Rectal smooth muscle tissue (tissue), 1 donor: Measurements from ENCODE around the gene SET.
"Not testable (repeated sequence)": the region's sequence is repeated elsewhere in the genome, so short reads cannot be mapped to it uniquely, and the experiment has no call there.

Source experiments
- H3K27ac ChIP-seq: one replicate; pipeline ENCODE4 v1.7.0; 2013; ENCODE audit warnings: low read depth, low read length, inconsistent platforms
- H3K27me3 ChIP-seq: one replicate; pipeline ENCODE4 v1.7.0; 2013; ENCODE audit warnings: low read length; ENCODE audit not compliant: control insufficient read depth, insufficient read depth
- H3K36me3 ChIP-seq: one replicate; pipeline ENCODE4 v1.7.0; 2013; ENCODE audit warnings: low read length; ENCODE audit not compliant: control insufficient read depth, insufficient read depth
- H3K4me1 ChIP-seq: one replicate; pipeline ENCODE4 v1.7.0; 2013; ENCODE audit warnings: low read length; ENCODE audit not compliant: control insufficient read depth, insufficient read depth
- H3K4me3 ChIP-seq: one replicate; pipeline ENCODE4 v1.7.0; 2013; ENCODE audit warnings: low read length
- H3K9ac ChIP-seq: one replicate; pipeline ENCODE4 v1.7.0; 2013; ENCODE audit warnings: low read length

Gene SET

DNA sequence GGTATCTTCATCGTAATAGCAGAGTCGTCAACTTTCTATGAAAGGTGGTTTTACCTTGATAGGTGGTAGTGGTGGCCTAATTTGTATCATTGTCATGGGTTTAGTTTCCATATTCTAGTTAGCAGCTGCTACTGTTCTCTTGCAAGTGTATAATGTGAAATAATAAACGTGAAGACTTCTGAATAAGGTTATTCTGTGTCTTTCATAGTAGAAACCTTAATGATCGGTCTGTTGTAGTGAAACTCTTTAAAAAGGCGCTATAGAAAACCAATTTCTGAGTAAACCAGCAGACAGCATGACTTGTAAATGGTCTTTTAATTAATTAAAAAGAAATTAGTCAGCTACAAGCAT lies 1.6 kb downstream of the SET start:
- Histone ChIP-seq H3K9ac (peak overlapping the region; percentile 66), H3K36me3 (peaks cover 8% of the 10 kb centered on the region), H3K4me3 (peak overlapping the region; percentile 88), H3K27ac (no peak overlapping the region), H3K4me1 (peaks cover 9% of the 10 kb centered on the region), H3K27me3 (no peaks in the 10 kb centered on the region)

DNA sequence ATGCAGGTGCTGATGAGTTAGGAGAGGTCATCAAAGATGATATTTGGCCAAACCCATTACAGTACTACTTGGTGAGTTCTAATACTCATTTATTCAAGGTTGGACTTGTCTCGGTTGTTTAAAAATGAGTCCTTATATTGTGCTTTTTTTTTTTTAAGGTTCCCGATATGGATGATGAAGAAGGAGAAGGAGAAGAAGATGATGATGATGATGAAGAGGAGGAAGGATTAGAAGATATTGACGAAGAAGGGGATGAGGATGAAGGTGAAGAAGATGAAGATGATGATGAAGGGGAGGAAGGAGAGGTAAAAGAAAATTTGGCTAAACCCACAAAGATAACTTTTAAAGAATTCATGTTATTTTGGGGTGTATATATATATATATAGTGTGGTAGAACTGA lies 4.7 kb downstream of the SET start:
- H3K27ac ChIP-seq, H3K9ac ChIP-seq, H3K36me3 ChIP-seq, H3K4me1 ChIP-seq, H3K4me3 ChIP-seq, H3K27me3 ChIP-seq: not testable (repeated sequence)

DNA sequence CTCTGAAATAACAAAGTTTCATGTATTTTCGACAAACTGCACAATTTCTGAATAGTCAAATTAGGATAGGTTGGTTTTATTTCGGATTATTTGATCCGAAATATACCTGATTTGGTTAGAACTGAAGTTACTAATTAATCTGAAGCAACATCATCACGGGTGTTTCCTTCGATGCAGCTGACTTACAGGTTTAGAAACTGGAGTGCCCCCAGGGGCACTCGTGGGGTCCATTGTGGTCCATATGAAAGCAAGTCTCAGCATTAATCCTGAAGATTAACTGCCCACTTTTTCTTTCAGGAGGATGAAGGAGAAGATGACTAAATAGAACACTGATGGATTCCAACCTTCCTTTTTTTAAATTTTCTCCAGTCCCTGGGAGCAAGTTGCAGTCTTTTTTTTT lies 5.3 kb downstream of the SET start:
- Histone ChIP-seq H3K4me1 (peaks cover 7% of the 10 kb centered on the region), H3K36me3 (peaks cover 8% of the 10 kb centered on the region)

DNA sequence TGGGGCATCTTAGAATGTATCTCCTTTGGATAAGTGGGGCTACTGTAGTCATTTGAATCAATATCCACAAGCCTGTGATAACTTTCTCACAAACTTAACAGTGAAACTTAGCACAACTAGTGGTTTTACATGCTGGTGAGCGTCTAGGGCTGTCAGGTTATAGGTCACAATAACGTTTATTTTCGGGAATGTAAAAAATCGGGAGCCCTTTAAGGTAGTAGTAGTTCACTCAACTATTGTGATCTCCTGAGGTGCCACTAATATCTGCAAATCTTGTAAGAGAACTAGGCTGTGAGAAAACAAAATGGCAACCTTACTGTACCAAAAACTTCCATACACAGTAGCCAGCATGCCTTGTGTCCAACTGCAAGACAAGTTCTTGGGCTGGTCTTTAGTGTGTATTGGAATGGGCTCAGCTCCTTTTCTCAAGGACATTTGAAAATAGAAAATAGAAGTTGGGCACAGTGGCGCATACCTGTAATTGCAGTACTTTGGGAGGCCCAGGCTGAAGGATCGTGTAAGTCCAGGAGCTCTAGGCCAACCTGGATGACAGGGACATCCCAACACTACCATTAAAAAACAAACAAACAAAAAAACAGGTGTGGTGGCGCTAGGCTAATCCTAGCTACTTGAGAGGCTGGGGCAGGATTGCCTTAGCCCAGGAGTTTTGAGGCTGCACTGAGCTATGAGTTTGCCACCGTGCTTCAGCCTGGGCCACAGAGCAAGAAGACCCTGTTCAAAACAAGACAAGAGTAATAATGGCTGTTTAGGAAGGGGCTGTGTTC lies 8.1 kb downstream of the SET start:
- Histone ChIP-seq H3K27me3 (no peaks in the 10 kb centered on the region), H3K27ac (no peak overlapping the region), H3K9ac (no peak overlapping the region), H3K4me1 (peaks cover 2% of the 10 kb centered on the region), H3K4me3 (no peak overlapping the region), H3K36me3 (peaks cover 8% of the 10 kb centered on the region)

More for the DNA sequence above, 5.3 kb downstream of the SET start:
- Histone ChIP-seq H3K27ac (no peak overlapping the region), H3K27me3 (no peaks in the 10 kb centered on the region), H3K4me3 (no peak overlapping the region), H3K9ac (no peak overlapping the region)

DNA sequence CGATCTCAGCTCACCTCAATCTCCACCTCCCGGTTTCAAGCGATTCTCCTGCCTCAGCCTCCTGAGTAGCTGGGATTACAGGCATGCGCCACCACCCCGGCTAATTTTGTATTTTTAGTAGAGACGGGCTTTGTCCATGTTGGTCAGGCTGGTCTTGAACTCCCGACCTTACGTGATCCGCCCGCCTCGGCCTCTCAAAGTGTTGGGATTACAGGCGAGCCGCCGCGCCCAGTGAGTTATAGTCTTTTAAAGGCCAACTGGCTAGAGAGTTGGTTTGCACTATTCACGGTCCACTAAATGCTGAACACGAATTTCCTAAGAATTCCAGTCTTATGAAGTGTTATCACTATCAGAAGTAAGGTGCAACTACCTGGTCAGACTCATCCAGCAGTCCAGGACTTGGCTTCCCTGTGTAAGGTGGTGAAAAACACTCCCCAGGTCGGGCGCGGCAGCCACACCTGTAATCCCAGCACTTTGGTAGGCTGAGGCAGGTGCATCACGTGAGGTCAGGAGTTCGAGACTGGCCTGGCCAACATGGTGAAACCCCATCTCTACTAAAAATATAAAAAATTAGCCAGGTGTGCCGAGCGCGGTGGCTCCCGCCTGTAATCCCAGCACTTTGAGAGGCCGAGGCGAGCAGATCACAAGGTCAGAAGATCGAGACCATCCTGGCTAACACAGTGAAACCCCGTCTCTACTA lies 10.2 kb downstream of the SET start:
- H3K27ac ChIP-seq, H3K27me3 ChIP-seq, H3K4me1 ChIP-seq, H3K4me3 ChIP-seq, H3K36me3 ChIP-seq, H3K9ac ChIP-seq: not testable (repeated sequence)

DNA sequence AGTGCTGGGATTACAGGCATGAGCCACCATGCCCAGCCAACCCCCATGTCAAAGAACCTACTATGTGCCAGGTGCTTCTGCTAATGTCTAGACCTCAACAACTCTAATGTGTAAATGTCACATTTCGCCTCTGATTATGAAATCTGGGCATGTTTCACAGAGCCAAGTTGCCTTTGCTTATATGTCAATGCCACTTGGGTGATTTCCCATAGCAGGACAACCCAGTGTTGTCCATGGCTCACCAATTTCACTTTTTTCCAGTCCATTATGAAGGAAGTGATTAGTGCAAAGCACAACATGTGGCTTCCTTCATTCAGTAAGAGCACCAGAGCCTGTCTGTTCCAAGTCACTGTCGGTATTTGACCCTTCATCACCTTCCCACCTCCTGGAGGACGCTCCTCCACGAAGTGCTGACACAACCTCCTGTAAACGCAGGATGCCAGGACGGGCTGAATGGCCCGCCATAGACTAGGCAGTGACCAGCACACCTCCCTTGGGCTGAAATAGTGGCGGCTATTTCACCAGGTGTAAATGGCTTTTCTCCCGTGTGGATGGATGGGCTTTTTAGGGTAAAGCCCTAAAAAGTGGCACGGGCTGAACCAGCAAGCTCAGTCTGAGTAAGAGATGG lies 12.3 kb downstream of the SET start:
- no peak overlapping the region for H3K27ac ChIP-seq

DNA sequence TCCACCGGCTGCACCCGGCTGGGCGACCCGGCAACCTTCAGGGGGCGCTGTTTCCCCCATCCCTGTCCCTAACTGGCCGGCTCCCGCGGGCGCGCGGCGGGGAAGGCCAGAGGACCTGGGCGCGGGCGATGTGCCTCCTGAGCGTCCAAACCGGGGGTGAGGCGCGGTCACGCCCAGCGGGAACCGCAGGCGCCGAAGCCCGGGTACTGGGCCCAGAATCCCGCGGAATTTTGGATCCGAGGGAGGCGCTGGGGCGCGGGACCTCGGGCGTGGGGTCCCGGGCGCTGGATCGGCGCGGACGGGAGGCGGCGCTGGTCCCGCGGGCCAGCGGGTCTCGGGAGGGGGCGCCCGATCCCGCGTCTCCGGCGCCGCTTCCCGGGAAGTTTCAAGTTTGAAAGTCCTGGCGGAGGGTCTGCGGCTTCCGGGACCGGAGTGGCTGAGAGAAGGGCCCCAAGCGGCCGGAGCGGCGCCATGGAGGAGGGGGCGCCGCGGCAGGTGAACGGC lies 13.5 kb downstream of the SET start, which contains the start of gene PKN3:
PKN3 (plus strand) TSS at position 59 of the 504 bp plus-strand sequence; CDS start at position 472, 413 bp downstream.
- H3K36me3 ChIP-seq = no peaks in the 10 kb centered on the region
- H3K4me1 ChIP-seq = peaks cover 2% of the 10 kb centered on the region
- no peak within 1 kb of the TSS for H3K9ac ChIP-seq
- H3K27ac ChIP-seq = peak within 1 kb of the TSS; percentile 40
- no peaks in the 10 kb centered on the region for H3K27me3 ChIP-seq
- H3K4me3 ChIP-seq = peak within 1 kb of the TSS; percentile 63

More for the DNA sequence above, 12.3 kb downstream of the SET start:
- Histone ChIP-seq H3K27me3 (no peaks in the 10 kb centered on the region), H3K4me1 (peaks cover 2% of the 10 kb centered on the region), H3K9ac (no peak overlapping the region), H3K4me3 (no peak overlapping the region), H3K36me3 (no peaks in the 10 kb centered on the region)

DNA sequence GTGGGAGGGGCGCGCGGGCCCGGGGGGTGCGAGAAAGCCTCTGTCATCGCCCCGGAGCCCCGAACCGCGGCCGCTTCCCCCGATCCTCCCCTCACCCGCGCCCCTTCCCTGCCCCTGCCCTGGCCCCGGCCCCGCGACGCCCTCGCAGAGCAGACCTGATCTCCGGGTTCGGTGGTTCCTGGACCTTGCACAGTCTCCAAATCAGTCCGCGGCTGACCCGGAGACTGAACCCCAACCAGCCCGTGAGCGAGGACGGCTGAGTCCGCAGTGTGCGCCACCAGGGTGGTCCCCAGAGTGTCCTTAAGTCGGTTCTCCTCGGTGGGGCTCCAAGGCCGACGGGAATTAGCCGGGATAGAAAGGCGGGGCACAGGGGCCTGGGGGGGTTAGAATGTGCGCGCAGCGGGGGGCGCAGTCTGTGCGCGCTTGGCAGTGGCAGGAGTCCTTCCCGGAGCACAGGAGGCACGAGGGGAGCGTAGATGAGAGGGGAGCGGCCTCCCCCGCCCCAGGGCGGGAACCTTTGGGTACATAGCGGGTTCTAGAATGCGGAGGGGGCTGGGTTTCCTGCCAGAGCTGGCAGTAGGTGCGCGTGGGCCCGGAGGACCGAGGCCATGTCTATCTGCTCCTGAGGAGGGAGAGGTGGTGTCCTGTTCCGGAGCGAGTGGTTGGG lies 14.1 kb downstream of the SET start:
- Histone ChIP-seq H3K4me3 (peak overlapping the region; percentile 63), H3K9ac (no peak overlapping the region), H3K27ac (peak overlapping the region; percentile 40), H3K27me3 (no peaks in the 10 kb centered on the region), H3K4me1 (peaks cover 2% of the 10 kb centered on the region), H3K36me3 (no peaks in the 10 kb centered on the region)

DNA sequence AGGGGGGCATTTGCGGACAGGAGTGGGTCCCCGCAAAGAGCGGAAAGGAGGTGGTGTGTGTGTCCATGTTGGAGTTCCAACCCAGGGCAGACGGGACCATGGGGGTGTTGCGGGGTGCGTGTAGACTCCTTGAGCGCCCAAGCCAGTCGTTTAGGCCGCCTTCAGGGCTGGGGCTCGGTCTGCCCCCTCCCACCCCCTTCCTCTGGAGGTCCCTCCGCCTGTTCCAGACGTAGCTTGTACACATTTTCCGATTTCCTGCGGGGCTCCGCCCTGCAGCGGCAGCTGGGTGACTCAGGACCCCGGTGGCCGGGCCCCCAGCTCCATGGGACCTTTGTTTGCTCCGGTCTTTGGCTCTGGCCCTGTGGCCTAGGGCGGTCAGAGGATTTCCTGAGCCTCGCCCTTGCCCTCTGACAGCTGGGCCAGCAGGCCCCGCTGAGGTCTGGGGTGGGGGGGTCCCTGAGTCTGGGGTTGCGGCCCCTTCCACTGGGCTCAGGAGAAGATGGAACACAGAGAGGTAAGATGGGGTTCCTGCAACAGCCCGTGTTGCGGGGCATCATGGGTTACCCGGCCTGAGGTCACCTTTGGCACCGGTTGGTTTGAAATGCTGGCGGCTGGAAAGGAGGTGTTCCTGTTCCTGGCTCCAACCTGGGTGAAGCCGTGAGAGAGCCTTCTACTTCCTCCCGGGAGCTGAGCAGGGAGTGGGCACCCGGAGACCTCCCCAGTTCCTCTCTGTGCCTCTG lies 14.8 kb downstream of the SET start:
- peak overlapping the region; percentile 27 for H3K27ac ChIP-seq
- H3K4me1 ChIP-seq = peaks cover 2% of the 10 kb centered on the region
- H3K36me3 ChIP-seq = no peaks in the 10 kb centered on the region
- H3K9ac ChIP-seq = no peak overlapping the region
- H3K4me3 ChIP-seq = peak overlapping the region; percentile 63
- H3K27me3 ChIP-seq = no peaks in the 10 kb centered on the region

DNA sequence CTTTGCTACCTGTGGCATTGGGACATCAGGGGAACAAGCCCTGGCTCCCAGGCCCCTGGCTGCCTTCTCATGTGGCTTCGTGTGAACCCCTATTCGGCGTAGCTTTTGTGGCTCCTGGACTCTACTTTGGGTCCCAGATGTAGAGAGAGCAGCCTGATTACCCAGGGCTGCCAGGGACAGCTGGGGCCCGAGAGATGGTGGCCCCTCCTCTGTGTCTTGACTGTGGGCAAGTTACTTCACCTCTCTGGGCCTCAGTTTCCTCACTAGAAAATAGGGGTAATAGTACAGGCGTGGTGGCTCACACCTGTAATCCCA lies 15.3 kb downstream of the SET start:
- Histone ChIP-seq H3K27ac (no peak overlapping the region), H3K36me3 (no peaks in the 10 kb centered on the region), H3K9ac (no peak overlapping the region), H3K4me3 (no peak overlapping the region), H3K27me3 (no peaks in the 10 kb centered on the region), H3K4me1 (peaks cover 2% of the 10 kb centered on the region)

DNA sequence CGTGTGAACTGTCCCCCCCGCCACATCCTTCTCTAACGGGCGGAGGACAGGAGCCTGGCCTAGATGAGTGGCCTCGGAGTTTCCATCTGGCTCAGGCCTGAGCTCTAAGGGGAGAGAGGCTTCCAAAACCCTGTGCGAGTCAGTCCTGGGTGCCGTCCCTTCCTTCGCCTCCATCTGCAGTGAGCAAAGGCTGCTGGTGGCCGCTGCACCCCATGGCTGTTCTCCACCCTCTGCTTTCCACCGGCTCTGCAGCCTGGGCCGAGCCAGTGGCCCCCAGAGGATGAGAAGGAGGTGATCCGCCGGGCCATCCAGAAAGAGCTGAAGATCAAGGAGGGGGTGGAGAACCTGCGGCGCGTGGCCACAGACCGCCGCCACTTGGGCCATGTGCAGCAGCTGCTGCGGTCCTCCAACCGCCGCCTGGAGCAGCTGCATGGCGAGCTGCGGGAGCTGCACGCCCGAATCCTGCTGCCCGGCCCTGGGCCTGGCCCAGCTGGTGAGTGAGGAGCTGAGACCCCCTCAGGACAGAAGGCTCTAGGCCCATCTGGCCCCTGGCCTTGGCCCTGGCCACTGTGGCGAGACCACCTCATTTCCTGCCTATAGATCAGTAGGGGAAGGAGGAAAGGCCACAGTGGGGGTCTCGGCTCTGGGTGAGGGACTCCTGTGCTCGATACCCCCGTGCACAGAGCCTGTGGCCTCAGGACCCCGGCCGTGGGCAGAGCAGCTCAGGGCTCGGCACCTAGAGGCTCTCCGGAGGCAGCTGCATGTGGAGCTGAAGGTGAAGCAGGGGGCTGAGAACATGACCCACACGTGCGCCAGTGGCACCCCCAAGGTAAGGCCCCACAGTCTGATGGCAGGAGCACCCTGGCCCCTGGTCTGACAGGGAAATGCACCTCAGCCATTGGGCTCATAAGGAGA lies 16.3 kb downstream of the SET start:
- Histone ChIP-seq H3K27ac (no peak overlapping the region), H3K9ac (no peak overlapping the region), H3K36me3 (no peaks in the 10 kb centered on the region), H3K27me3 (no peaks in the 10 kb centered on the region), H3K4me1 (peaks cover 2% of the 10 kb centered on the region), H3K4me3 (no peak overlapping the region)
